Panc1 (cell line): ENCODE results near the gene EIF1. TPM values are rescaled to one million over a fixed set of nuclear protein-coding genes. Genes with fewer than 3 reads are reported as not detected.

Source experiments
- ATAC-seq: fragments of 200-7000 bp; cut with Tn5 transposase; 2 replicates; pipeline ENCODE4 v1.9.1; 2020; ENCODE audit warnings: mild to moderate bottlenecking, moderate library complexity
- BruUV-seq: library from RNA; stranded (reverse); fragments of 400-500 nt; replicated peaks from 2 replicates; lab custom pipeline; 2021; lab: Mats Ljungman, UMichigan
- CTCF ChIA-PET: fragments of 300-600 bp; sonication (Branson Sonifier 250); formaldehyde crosslinking; loops from one replicate; lab custom pipeline; 2022; ENCODE audit warnings: antibody characterized with exemption; lab: Charles Lee
- POLR2A ChIA-PET: fragments of 300-600 bp; sonication (Branson Sonifier 250); formaldehyde crosslinking; loops from one replicate; lab custom pipeline; 2022; ENCODE audit warnings: antibody characterized with exemption; lab: Charles Lee
- DNase-seq: peaks from one replicate; pipeline ENCODE4 v3.0.0-alpha.2; 2010; ENCODE audit warnings: low read depth, low spot score
- H3K27ac ChIP-seq: 2 replicates; pipeline ENCODE4 v1.5.1; 2011; ENCODE audit warnings: mild to moderate bottlenecking, low read length, inconsistent platforms
- H3K27me3 ChIP-seq: fragments of 200-500 bp; sonication (Bioruptor generic); 2 replicates; pipeline ENCODE4 v1.6.0; 2014; ENCODE audit warnings: low read length, inconsistent platforms; ENCODE audit not compliant: control insufficient read depth, insufficient read depth
- H3K36me3 ChIP-seq: fragments of 200-500 bp; sonication (Bioruptor generic); 2 replicates; pipeline ENCODE4 v1.5.1; 2014; ENCODE audit warnings: inconsistent platforms, mild to moderate bottlenecking, low read length, moderate library complexity; ENCODE audit not compliant: control insufficient read depth, insufficient read depth
- H3K4me1 ChIP-seq: 2 replicates; pipeline ENCODE4 v1.5.1; 2011; ENCODE audit warnings: inconsistent platforms, mild to moderate bottlenecking, low read length, moderate library complexity; ENCODE audit not compliant: control insufficient read depth, insufficient read depth
- H3K4me3 ChIP-seq, 2 experiments: 2 replicates each; pipeline ENCODE4 v1.5.1; 2011 to 2012; ENCODE audit warnings: low read depth in 2 of 2, low read length in 2 of 2, mild to moderate bottlenecking in 2 of 2, inconsistent platforms in 1 of 2, moderate library complexity in 1 of 2
- H3K9me3 ChIP-seq: fragments of 200-500 bp; sonication (Bioruptor generic); 2 replicates; pipeline ENCODE4 v1.5.1; 2014; ENCODE audit warnings: low read depth, mild to moderate bottlenecking, inconsistent platforms, low read length, moderate library complexity; ENCODE audit not compliant: control insufficient read depth, insufficient read depth
- POLR2AphosphoS5 ChIP-seq: IDR thresholded peaks from 2 replicates; pipeline ENCODE4 v1.6.1; 2012; ENCODE audit warnings: mild to moderate bottlenecking, low read depth, low read length, moderate library complexity
- REST ChIP-seq, 2 experiments: IDR thresholded peaks; 2 replicates each; pipeline ENCODE4 v1.6.1; 2011 to 2012; ENCODE audit warnings: low read depth in 2 of 2, control low read depth in 1 of 2, low read length in 1 of 2, mild to moderate bottlenecking in 1 of 2, moderate library complexity in 1 of 2; ENCODE audit not compliant: insufficient read depth in 1 of 2
- SIN3A ChIP-seq: IDR thresholded peaks from 2 replicates; pipeline ENCODE4 v1.6.1; 2012; ENCODE audit warnings: low read depth, mild to moderate bottlenecking, low read length, moderate library complexity, borderline replicate concordance; ENCODE audit not compliant: insufficient read depth
- TCF7L2 ChIP-seq: IDR thresholded peaks from 2 replicates; pipeline ENCODE4 v1.6.1; 2011; ENCODE audit warnings: mild to moderate bottlenecking, low read depth, low read length, inconsistent platforms
- in situ Hi-C: cut with HindIII; loops from 2 replicates; pipeline ENCODE4 v1.10.0; 2016; ENCODE audit warnings: low sequenced_read_pairs, low pct_unique_long_range_greater_than_20kb
- intact Hi-C: fragments of 100-400 bp; cut with micrococcal nuclease; formaldehyde crosslinking; loops from one replicate; pipeline ENCODE4 v1.10.0; 2022; ENCODE audit not compliant: unreplicated experiment
- total RNA-seq: library from RNA; stranded (reverse); gene quantifications from one replicate; pipeline ENCODE4 v1.2.1, GENCODE V29; 2021; ENCODE audit not compliant: unreplicated experiment
- TF ChIP-seq, protein P1 (sequence below): fragments of 450-650 bp; IDR thresholded peaks from 2 replicates; pipeline ENCODE4 v1.5.1; 2017; ENCODE audit warnings: mild to moderate bottlenecking

EIF1 gene
- total RNA-seq, 1 experiment from 2014 or later, result 747 TPM

DNA sequence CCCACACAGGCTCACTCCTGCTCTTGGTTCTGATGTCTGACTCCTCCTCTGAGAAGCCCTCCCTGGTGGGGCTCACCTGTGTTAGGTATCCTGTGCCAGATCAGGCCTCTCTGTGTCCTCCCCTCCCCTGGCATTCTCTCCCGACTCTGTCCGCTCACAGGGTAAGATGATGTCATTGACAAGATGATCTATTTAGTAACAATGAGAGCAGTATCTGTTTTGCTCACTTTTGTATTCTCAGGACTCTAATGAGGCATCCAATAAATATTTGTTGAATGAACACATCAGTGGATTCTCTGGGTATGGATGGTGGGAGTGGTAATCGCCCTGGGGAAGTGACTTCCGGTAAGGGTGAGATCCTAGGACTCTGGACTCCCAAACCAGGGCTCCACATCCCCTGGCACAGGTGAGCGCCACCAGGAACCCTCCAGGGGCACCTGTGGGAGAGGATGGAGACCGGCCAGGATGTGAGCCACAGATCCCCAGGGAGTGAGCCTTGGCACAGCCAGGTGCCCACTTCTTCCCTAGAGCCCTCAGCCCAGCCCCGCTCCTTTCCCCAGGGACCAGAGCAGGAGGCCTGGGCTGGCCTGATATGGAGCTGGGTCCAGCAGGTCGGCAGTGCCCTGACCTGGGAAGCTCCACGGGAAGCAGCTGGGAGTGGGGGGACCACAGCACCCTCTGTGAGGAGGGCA, 51.1 kb downstream of the EIF1 start:
- Histone ChIP-seq H3K4me3 (no peak overlapping the region), H3K36me3 (no peaks in the 10 kb centered on the region), H3K9me3 (no peaks in the 10 kb centered on the region), H3K4me1 (peaks cover 23% of the 10 kb centered on the region), H3K27me3 (no peaks in the 10 kb centered on the region), H3K27ac (peak overlapping the region; percentile 49)
- TF ChIP-seq SIN3A (no peak), REST (IDR thresholded peaks at IDR 0.05; ENCODE audit: insufficient read depth in 1 of 2, low read depth in 2 of 2, low read length in 1 of 2) (no peak), POLR2AphosphoS5 (no peak), TCF7L2 (no peak)
- TF ChIP-seq, protein P1, sequence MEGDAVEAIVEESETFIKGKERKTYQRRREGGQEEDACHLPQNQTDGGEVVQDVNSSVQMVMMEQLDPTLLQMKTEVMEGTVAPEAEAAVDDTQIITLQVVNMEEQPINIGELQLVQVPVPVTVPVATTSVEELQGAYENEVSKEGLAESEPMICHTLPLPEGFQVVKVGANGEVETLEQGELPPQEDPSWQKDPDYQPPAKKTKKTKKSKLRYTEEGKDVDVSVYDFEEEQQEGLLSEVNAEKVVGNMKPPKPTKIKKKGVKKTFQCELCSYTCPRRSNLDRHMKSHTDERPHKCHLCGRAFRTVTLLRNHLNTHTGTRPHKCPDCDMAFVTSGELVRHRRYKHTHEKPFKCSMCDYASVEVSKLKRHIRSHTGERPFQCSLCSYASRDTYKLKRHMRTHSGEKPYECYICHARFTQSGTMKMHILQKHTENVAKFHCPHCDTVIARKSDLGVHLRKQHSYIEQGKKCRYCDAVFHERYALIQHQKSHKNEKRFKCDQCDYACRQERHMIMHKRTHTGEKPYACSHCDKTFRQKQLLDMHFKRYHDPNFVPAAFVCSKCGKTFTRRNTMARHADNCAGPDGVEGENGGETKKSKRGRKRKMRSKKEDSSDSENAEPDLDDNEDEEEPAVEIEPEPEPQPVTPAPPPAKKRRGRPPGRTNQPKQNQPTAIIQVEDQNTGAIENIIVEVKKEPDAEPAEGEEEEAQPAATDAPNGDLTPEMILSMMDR, result no peak
- no TSS peak for BruUV-seq
- intact Hi-C loops (no loop called here), in situ Hi-C loops (no loop called here)
- ChIA-PET CTCF (interaction anchor here (0.5 to 1.3 kb wide), 2 partner anchors 47 to 57 kb away, joined by 3 to 8 read pairs; partner anchors contain the start of gene JUP), POLR2A (interaction anchor here (0.5 kb wide), 1 partner anchor 9 kb away, joined by 5 read pairs; no protein-coding TSS in a partner anchor)
- DNase-seq (no peak), ATAC-seq (peak; percentile 7; the same call in 1 of the 2 replicates)

GRCh38 chr17:41740506-41740905, 51.8 kb downstream of the EIF1 start:
- H3K27me3 ChIP-seq, result no peaks in the 10 kb centered on the region
- BruUV-seq, result no TSS peak
- no peaks in the 10 kb centered on the region for H3K36me3 ChIP-seq
- POLR2A ChIA-PET, result interaction anchor here (0.5 to 0.6 kb wide), 2 partner anchors 10 to 75 kb away, joined by 5 to 6 read pairs; no protein-coding TSS in a partner anchor
- CTCF ChIA-PET, result interaction anchor here (0.5 to 1.3 kb wide), 2 partner anchors 46 to 57 kb away, joined by 3 to 8 read pairs; partner anchors contain the start of gene JUP
- in situ Hi-C loops (no loop called here), intact Hi-C loops (no loop called here)
- H3K9me3 ChIP-seq, result no peaks in the 10 kb centered on the region
- peaks cover 23% of the 10 kb centered on the region for H3K4me1 ChIP-seq
- no peak for TF ChIP-seq REST (IDR thresholded peaks at IDR 0.05; ENCODE audit: insufficient read depth in 1 of 2, low read depth in 2 of 2, low read length in 1 of 2)
- TF ChIP-seq SIN3A, result no peak
- no peak for TF ChIP-seq POLR2AphosphoS5
- no peak for TF ChIP-seq TCF7L2
- TF ChIP-seq, protein P1, result no peak
- H3K27ac ChIP-seq, result peak overlapping the region; percentile 1; the same call in 1 of the 2 replicates
- ATAC-seq (no peak), DNase-seq (no peak)
- no peak overlapping the region for H3K4me3 ChIP-seq
